ENCODE data around the gene PEX11B.
A peak's percentile ranks its signal among the peaks of the same experiment; 100 is the strongest.

PEX11B gene

GRCh38 chr1:145918144-145918991 lies at the start of gene PEX11B:
PEX11B (minus strand) TSS chr1:145918717; CDS start chr1:145918688, 29 bp downstream.
- Histone ChIP-seq H3K9me3 (ENCODE audit: control insufficient read depth, insufficient read depth, low read length) (no peaks in the 10 kb centered on the region), H3K4me1 (ENCODE audit: control insufficient read depth, insufficient read depth, low read length) (peaks cover 3% of the 10 kb centered on the region; the same call in 1 of the 2 replicates), H3K27me3 (ENCODE audit: control insufficient read depth, insufficient read depth, low read length) (no peaks in the 10 kb centered on the region), H3K36me3 (ENCODE audit: control insufficient read depth, insufficient read depth, low read length) (no peaks in the 10 kb centered on the region), H3K4me3 (ENCODE audit: low read length) (peak within 1 kb of the TSS; percentile 76; the same call in 1 of the 2 replicates), H3K27ac (ENCODE audit: low read length) (no peak within 1 kb of the TSS)
- no peak for DNase-seq (ENCODE audit: low read depth, low spot score)
- no CpG with 5 or more reads among the region's 51 CpGs for WGBS (ENCODE audit: insufficient coverage, insufficient read length)

GRCh38 chr1:145967288-145967687 lies 48.8 kb upstream of the PEX11B start:
- H3K36me3 ChIP-seq (ENCODE audit: control insufficient read depth, insufficient read depth, low read length): no peaks in the 10 kb centered on the region
- no peak for DNase-seq (ENCODE audit: low read depth, low spot score)
- H3K27me3 ChIP-seq (ENCODE audit: control insufficient read depth, insufficient read depth, low read length): peaks cover 13% of the 10 kb centered on the region
- H3K4me3 ChIP-seq (ENCODE audit: low read length): no peak overlapping the region
- no peak overlapping the region for H3K27ac ChIP-seq (ENCODE audit: low read length)
- no CpG with 5 or more reads among the region's 2 CpGs for WGBS (ENCODE audit: insufficient coverage, insufficient read length)
- peaks cover 3% of the 10 kb centered on the region; the same call in 1 of the 2 replicates for H3K4me1 ChIP-seq (ENCODE audit: control insufficient read depth, insufficient read depth, low read length)
- no peaks in the 10 kb centered on the region for H3K9me3 ChIP-seq (ENCODE audit: control insufficient read depth, insufficient read depth, low read length)

- peak overlapping the region; percentile 42; the same call in 1 of the 2 replicates for H3K4me3 ChIP-seq (ENCODE audit: low read length)
- H3K27ac ChIP-seq (ENCODE audit: low read length): no peak overlapping the region
- no CpG with 5 or more reads among the region's 5 CpGs for WGBS (ENCODE audit: insufficient coverage, insufficient read length)
- no peak for DNase-seq (ENCODE audit: low read depth, low spot score)
- no peaks in the 10 kb centered on the region for H3K9me3 ChIP-seq (ENCODE audit: control insufficient read depth, insufficient read depth, low read length)
- H3K4me1 ChIP-seq (ENCODE audit: control insufficient read depth, insufficient read depth, low read length): peaks cover 3% of the 10 kb centered on the region; the same call in 1 of the 2 replicates
- no peaks in the 10 kb centered on the region for H3K36me3 ChIP-seq (ENCODE audit: control insufficient read depth, insufficient read depth, low read length)
- peaks cover 21% of the 10 kb centered on the region for H3K27me3 ChIP-seq (ENCODE audit: control insufficient read depth, insufficient read depth, low read length)
Observed at GRCh38 chr1:145965119-145965744, 46.7 kb upstream of the PEX11B start.

- peaks cover 25% of the 10 kb centered on the region for H3K27me3 ChIP-seq (ENCODE audit: control insufficient read depth, insufficient read depth, low read length)
- peaks cover 3% of the 10 kb centered on the region; the same call in 1 of the 2 replicates for H3K4me1 ChIP-seq (ENCODE audit: control insufficient read depth, insufficient read depth, low read length)
- H3K36me3 ChIP-seq (ENCODE audit: control insufficient read depth, insufficient read depth, low read length): no peaks in the 10 kb centered on the region
- no CpG with 5 or more reads among the region's 37 CpGs for WGBS (ENCODE audit: insufficient coverage, insufficient read length)
- peak within 1 kb of the TSS; percentile 42; the same call in 1 of the 2 replicates for H3K4me3 ChIP-seq (ENCODE audit: low read length)
- H3K9me3 ChIP-seq (ENCODE audit: control insufficient read depth, insufficient read depth, low read length): no peaks in the 10 kb centered on the region
- no peak within 1 kb of the TSS for H3K27ac ChIP-seq (ENCODE audit: low read length)
- peak; percentile 90 for DNase-seq (ENCODE audit: low read depth, low spot score)
Observed at GRCh38 chr1:145964328-145965118, 46.0 kb upstream of the PEX11B start, which contains the start of the genes ANKRD34A and POLR3GL. ANKRD34A (minus strand) TSS chr1:145964575; CDS start chr1:145961759, 2,816 bp downstream. POLR3GL (plus strand) TSS chr1:145964690; CDS start chr1:145974866, 10,176 bp downstream.

DNA sequence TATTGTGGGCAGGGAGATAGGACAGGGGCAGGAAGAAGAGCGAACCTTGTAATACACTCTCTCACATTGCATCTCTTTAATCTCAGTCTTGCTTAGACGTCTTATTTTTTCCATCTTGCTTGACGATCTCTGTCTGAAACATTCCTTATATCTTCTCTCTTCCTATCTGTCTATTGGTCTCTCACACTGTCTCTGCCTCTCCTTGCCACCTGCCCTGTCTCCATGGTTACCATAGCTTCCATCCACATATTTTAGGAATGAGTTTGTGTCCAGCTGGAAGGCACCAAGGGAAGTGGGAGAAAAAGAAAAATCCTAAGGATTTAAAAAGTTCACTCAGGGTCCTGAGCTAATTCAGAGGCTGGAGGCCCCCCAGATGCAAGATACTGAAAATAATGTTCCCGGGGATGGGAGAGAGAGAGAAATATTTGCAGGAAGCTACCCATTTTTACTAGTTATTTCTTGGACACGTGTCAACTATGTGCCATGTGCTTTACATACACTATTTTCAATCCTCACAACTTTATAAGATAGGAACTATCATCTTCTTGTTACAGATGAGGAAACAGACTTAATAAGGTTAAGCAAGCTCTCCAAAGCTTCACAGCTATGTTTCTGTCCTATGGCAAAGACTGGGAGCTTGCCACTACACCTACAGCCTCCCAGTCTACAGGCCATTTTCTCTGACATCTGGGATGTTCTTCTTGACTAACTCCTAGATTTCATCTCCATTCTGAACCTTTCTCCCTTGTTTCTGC lies 44.9 kb upstream of the PEX11B start:
- Histone ChIP-seq H3K27ac (ENCODE audit: low read length) (no peak overlapping the region), H3K4me3 (ENCODE audit: low read length) (no peak overlapping the region), H3K27me3 (ENCODE audit: control insufficient read depth, insufficient read depth, low read length) (peaks cover 29% of the 10 kb centered on the region), H3K4me1 (ENCODE audit: control insufficient read depth, insufficient read depth, low read length) (peaks cover 3% of the 10 kb centered on the region; the same call in 1 of the 2 replicates), H3K9me3 (ENCODE audit: control insufficient read depth, insufficient read depth, low read length) (no peaks in the 10 kb centered on the region), H3K36me3 (ENCODE audit: control insufficient read depth, insufficient read depth, low read length) (no peaks in the 10 kb centered on the region)
- DNase-seq (ENCODE audit: low read depth, low spot score): no peak
- WGBS (ENCODE audit: insufficient coverage, insufficient read length): no CpG with 5 or more reads among the region's 5 CpGs

GRCh38 chr1:145962157-145963102 lies 43.9 kb upstream of the PEX11B start:
- H3K36me3 ChIP-seq (ENCODE audit: control insufficient read depth, insufficient read depth, low read length): no peaks in the 10 kb centered on the region
- DNase-seq (ENCODE audit: low read depth, low spot score): no peak
- peaks cover 3% of the 10 kb centered on the region; the same call in 1 of the 2 replicates for H3K4me1 ChIP-seq (ENCODE audit: control insufficient read depth, insufficient read depth, low read length)
- H3K27me3 ChIP-seq (ENCODE audit: control insufficient read depth, insufficient read depth, low read length): peaks cover 29% of the 10 kb centered on the region
- no CpG with 5 or more reads among the region's 36 CpGs for WGBS (ENCODE audit: insufficient coverage, insufficient read length)
- no peak overlapping the region for H3K27ac ChIP-seq (ENCODE audit: low read length)
- H3K9me3 ChIP-seq (ENCODE audit: control insufficient read depth, insufficient read depth, low read length): no peaks in the 10 kb centered on the region
- peak overlapping the region; percentile 57; the same call in 1 of the 2 replicates for H3K4me3 ChIP-seq (ENCODE audit: low read length)

DNA sequence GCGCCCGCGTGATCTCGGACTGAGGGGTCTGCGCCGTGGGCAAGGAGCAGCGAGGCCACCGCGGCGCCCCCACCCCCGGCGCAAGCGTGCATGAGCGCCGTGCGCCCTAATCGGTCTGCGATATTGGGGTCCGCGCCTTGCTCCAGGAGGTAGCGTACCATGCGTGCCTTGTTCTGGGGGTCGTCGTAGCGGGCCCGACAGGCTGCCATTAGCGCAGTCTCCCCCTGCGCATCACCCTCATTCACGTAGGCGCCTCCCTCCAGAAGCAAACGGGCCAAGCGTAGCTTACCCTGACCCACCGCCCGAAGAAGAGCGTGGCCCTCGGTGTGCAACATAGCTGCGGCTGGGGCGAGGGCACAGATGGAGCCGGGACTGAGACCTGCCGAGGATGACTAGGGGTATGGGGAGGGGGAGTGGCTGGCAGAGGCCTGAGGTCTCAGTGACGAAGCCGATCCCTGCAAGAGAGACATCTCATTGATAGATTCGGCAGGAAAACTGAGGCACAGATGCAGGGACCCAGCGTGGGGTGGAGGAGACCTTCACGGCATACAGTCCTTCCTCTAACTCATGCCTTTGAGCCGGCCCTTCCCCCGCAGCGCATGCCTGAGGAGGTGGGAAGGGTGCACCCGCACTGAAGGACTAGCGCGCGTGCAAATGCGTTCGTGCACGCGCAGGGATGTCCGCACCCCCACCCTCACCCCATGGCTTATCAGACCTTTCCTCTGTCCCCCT lies 43.1 kb upstream of the PEX11B start:
- Histone ChIP-seq H3K4me1 (ENCODE audit: control insufficient read depth, insufficient read depth, low read length) (peaks cover 3% of the 10 kb centered on the region; the same call in 1 of the 2 replicates), H3K9me3 (ENCODE audit: control insufficient read depth, insufficient read depth, low read length) (no peaks in the 10 kb centered on the region), H3K4me3 (ENCODE audit: low read length) (peak overlapping the region; percentile 57; the same call in 1 of the 2 replicates), H3K27ac (ENCODE audit: low read length) (no peak overlapping the region), H3K36me3 (ENCODE audit: control insufficient read depth, insufficient read depth, low read length) (no peaks in the 10 kb centered on the region), H3K27me3 (ENCODE audit: control insufficient read depth, insufficient read depth, low read length) (peaks cover 29% of the 10 kb centered on the region)
- WGBS (ENCODE audit: insufficient coverage, insufficient read length): no CpG with 5 or more reads among the region's 57 CpGs
- DNase-seq (ENCODE audit: low read depth, low spot score): no peak

GRCh38 chr1:145961109-145961424 lies 42.5 kb upstream of the PEX11B start:
- Histone ChIP-seq H3K27me3 (ENCODE audit: control insufficient read depth, insufficient read depth, low read length) (peaks cover 29% of the 10 kb centered on the region), H3K4me1 (ENCODE audit: control insufficient read depth, insufficient read depth, low read length) (peaks cover 3% of the 10 kb centered on the region; the same call in 1 of the 2 replicates), H3K9me3 (ENCODE audit: control insufficient read depth, insufficient read depth, low read length) (no peaks in the 10 kb centered on the region), H3K27ac (ENCODE audit: low read length) (no peak overlapping the region), H3K36me3 (ENCODE audit: control insufficient read depth, insufficient read depth, low read length) (no peaks in the 10 kb centered on the region), H3K4me3 (ENCODE audit: low read length) (peak overlapping the region; percentile 57; the same call in 1 of the 2 replicates)
- WGBS (ENCODE audit: insufficient coverage, insufficient read length): no CpG with 5 or more reads among the region's 22 CpGs
- DNase-seq (ENCODE audit: low read depth, low spot score): no peak
